NCI-H2227 treated with DMSO at 0.1 percent for 48 hours (cell line): Measurements from ENCODE around the gene TIMP2.
"Not testable (repeated sequence)": the region's sequence is repeated elsewhere in the genome, so short reads cannot be mapped to it uniquely, and the experiment has no call there.

ENCODE experiments used
- DNase-seq: peaks from one replicate; lab custom pipeline; 2025; lab: John Stamatoyannopoulos, UW

TIMP2 gene

DNA sequence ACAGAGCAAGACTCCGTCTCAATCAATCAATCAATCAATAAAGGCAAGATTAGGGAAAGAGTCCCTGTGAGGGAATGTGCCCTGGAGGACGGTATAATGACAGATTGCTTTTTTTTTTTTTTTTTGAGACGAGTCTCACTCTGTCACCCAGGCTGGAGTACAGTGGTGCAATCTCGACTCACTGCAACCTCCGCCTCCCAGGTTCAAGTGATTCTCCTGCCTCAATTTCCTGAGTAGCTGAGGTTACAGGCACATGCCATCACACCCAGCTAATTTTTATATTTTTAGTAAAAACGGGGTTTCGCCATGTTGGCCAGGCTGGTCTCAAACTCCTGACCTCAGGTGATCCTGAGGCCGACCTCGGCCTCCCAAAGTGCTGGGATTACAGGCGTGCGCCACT, 35.1 kb downstream of the TIMP2 start:
- not testable (repeated sequence) for DNase-seq

DNA sequence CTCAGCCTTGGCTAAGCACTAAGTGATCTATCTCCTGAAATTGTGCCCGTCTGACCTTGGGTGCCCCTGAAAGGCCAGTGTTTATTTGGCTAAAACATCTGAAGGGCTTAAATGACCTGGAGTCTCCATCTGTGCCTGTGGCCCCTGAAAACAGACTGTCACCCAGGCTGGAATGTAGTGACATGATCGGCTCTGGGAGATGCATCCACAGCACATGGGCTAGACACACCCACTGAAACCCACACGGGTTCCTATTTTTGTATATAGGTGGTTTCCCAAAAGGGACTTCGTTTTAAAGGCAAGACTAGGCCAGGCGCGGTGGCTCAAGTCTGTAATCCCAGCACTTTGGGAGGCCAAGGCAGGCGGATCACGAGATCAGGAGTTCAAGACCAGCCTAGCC, 35.7 kb downstream of the TIMP2 start:
- no peak for DNase-seq

DNA sequence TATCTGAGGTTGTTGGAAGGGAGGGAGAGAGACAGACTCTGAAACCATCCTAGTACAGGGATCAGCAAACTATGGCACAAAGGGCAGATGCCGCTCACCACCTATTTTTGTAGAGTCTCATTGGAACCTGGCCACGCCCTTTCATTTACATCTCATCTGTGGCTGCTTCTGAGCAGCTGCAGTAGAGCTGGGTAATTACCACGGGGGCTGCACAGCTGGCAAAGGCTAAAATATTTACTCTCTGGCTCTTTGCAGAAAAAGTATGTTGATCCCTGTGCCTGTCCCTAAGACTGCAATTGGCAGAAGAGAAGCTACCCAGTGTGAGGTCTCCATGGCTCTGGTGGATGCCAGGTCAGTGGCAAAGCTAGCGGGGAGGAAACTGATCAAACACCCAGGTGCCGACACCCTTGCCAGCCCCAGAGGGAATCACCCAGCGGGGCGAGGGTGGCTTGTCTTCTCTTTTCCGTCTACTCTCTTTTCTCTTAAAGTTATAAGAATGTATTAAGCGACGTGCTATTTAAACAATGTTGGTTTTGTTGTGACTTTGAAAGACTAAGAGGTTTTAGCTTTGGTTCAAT, 36.2 kb downstream of the TIMP2 start:
- DNase-seq: no peak

DNA sequence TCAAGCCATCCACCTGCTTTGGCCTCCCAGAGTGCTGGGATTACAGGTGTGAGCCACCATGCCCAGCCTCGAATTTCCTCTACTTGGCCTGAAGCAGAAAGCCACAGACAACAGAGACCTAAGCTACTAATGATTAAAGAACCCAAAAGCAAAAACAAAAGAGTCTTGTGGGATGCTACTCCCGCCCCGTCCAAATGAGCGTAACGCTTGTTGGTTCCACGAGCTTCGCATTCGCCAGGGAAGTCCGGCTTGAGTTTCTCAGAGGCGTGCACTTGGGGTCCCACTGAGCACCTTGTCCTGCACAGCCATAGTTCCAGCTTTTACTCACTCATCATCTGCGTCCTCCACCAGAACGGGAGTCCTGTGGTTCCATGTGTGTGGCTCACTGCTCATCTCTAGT, 38.2 kb downstream of the TIMP2 start:
- DNase-seq: no peak

DNA sequence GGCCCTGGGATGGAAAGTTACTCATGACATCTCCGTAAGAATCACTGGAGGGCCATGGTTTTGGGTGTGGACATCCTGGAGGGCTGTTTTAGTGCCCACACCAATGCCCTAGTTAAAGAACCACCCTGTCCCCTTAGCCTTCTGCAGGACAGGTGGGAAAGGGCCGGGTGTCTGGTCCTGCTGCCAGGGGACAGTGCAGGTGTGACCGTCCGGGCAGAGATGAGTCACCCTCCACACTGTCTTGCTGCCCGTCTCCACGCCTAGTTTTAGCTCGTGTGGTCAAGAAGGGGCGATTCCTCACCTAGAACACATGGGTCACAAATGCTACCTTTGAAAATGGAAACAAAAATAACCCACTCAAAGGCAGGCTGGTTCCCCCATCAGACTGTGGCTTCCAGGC, 39.2 kb downstream of the TIMP2 start:
- DNase-seq: no peak

DNA sequence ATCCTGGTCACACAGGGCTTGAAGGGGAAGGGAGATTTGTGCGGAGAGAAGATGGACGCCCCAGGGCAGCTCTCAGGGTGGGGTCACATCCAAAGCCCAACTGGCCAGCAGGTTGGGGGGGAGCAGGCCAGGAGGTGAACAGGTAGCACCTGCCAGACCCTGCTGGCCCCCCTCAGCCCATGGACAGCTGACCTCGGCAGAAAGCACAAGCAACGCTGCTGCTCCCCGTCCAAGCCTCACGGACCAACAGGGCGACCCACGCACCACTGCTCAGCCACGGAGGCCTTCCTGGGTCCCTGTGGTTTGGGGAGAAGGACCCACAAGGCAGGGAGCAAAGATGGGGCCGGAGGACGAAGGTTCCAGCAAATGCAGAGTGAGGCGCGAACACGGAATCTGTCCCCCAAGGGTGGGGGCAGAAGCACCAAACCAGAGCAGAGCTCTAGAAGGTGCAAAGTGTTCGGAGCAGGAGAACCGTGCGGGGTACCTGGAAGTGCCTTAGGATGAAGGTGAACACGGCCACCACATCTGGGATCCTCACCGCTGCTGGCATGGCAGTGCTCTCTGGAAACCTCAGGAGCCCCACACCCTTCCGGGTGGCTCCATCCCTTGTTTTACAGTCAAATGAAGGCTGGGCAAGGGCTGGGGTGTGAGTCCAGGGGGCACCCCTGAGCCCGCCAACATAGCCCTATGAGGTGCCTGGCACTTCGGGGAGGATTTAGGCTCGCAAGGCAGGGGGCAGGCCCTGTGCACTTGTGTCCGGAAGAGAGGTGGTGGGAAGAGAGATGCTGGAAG, 40.1 kb downstream of the TIMP2 start:
- no peak for DNase-seq

DNA sequence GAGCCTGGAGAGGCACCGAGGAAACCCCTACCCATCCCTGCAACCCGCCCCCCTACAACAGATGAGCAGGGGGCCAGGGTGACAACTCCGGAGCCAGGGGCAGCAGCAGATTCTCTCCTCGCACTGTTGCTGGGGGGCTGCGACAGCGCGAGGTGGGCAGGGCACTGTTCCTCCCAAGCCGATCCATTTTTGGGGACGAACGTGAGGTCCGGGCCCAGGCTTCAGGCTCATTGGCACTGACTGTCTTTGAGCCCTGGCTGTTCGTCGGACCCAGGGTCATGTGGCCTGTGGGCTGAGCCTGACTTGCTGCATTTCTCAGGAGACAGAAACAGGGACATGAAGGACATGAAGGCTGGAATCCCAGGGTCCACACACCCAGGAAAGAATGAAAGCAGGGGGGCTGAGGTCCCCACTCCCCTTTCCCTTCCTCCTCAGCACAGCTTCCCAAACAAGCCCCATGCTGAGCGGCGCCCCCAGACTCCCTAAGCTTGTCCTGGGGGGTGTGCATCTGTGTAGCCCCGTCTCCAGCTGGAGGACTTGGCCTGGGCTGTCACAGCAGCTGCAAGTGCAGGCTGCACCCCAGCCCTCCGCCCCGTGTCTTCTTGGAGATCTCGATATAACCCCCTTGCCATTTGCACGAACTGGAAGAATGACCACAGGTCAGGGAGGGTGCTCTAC, 40.9 kb downstream of the TIMP2 start:
- no peak for DNase-seq

DNA sequence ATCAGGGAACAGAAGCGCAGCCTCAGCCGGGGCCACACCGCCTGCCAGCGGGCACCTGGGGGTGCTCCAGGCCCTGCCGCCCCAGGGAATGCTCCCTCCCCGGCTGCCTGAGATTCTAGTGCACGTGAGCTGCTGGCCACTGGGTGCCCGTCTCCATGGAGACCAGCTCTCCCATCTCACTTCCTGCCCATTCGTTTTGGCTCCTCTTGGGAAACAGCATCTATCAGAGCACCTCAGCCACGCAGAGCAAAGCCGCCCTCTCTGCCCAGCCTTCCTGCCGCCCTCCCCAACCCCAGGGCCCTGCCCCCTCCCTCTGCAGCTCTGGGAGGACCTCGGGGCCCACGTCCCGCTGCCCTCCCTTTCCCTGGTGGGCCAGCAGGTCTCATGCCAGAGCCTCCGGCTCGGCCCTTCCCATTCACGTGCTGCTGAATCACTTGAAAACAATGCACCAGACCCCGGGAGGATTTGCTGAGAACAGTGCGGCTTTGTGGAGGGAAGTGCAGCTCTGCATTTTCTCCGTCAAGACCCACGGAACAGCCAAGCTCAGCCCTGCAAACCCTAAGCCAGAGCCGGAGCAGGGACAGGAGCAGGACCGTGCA, 41.6 kb downstream of the TIMP2 start:
- DNase-seq: peak; percentile 65

DNA sequence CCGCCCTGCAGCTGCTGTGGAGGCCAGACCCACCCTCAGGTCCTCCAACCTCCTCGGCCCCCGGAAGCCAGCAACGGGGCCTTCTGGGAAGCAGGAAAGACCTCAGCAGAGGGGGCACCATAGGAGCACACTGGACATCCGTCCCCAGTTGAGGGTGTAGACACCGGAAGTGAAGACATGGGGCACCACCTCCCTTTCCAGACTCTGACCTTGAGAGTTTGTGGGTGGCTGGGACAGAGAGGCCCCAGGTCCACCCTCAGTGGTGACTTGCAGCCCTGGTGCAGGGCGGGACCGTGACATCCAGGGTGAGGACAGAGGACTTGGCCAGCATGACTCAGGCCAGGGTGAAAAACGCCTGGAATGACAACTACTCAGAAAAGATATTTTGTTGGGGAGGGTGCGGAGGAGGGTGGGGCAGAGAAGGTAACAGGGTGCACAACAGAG, 42.1 kb downstream of the TIMP2 start:
- no peak for DNase-seq

DNA sequence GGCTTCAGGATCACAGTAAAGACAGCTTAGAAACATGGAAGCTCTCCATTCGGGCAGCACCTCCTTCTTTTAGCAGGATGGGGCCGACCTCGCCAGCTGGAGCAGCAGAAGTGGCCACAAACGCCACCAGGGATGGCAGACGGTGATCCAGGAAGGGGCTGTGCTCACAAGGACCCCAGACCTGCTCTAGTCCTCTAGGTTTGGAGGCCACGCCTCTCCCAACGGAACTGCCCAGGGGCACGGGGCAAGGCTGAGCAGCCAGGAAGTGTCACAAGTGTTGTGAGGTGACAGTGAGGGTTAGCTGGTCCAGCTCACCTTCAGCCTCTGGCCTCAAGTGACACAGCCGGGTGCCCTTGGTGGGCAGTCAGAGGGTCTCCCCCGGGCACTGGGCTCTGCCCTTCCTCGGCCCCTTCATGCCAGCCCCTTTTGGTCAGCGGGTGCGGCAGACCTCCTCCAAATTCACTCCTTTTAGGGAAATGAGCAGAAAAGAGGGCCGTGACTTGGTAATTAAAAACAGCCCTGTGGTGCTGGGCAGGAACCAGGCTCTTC, 42.6 kb downstream of the TIMP2 start:
- no peak for DNase-seq

DNA sequence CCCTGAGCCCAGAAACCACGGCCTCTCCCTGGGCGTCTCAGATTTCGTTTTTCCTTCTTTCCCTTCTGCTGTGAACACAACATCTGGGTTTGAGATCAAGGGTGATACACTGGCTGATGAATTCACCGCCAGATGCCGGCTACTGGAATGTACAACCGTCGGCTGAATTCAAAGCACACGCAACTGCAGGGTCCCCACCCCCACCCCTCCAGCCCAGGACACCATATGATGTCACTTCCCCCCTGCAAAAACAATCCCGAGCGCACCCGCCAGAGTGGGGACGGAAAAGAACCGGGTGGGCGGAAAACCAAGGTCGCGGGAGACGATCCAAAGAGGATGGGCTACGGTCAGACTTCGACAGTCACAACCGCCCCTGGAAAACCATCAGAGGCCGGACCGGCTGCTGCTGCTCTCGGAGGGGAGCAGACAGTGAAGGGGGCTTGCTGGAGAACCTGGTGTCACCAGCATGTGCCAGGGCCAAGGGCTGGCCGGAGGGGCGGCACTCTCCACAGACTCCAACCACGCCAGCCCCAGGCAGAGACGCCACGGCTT, 45.5 kb downstream of the TIMP2 start:
- no peak for DNase-seq

DNA sequence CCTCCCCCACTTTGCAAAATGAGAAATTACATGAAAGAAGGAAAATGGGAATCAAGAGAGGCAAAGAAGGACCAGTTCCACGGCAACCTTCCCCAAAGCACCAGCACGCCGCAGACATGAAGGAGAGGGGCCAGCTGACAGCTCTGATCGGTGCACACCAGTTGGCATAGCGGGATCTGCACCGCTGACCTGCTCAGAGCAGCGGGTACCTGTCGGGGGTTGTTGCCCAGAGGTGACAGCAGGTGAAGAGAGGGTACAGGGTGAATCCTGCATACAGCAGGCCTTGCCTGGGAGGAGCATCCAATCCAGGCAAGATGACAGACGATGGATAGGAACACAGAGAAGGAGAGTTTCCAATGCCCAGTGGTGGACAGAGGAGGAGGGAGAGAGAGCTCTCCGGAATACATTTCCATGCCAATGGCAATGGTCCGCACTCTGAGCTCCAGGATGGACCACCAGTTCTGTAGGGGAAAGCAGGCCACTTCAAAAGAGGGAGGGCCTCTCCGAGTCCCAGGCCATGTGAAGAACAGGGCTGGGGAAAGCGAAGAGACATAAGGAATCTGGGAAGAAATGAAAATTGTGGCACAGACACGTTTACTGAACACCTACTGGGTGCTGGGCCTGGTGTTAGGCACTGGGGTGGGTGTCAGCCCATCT, 46.2 kb downstream of the TIMP2 start:
- no peak for DNase-seq

DNA sequence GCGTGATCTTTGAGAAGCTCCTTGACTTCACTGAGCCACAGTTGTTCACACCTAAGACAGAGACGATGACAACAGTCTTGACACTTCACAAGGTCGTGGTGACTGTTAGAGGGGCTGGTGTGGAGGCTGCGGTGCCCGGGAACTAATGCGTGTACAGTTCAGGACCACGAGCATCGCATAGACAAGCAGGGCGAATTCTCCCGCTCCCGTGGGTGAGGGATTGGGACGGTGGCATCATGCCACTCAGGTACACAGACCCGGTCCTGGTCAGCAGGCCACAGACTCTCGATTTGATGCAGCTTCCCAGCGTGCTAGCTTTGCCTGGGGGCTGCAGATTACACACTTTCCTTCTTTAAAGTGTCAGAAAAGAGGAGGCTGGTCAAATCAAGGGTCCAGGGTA, 46.9 kb downstream of the TIMP2 start:
- DNase-seq: no peak

DNA sequence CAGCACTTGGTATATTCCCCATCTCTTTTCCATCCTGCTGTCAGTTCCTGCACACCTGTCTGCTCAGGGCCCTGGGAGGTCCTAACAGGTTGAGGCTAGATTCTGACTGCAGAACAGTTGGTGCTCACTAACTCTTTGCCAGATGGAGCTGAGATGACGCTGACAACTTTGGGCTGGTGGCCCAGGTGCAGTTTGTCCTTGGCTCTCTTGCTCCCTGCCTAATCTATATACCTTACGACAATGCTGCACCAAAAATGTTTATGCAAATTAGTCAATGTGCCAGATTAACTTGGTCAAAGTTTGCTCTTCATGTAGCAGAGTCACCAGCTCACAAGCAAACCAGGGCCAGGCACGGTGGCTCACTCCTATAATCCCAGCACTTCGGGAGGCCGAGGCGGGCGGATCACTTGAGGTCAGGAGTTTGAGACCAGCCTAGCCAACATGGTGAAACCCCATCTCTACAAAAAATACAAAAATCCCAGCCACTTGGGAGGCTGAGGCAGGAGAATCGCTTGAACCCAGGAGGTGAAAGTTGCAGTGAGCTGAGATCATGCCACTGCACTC, 48.2 kb downstream of the TIMP2 start:
- not testable (repeated sequence) for DNase-seq

DNA sequence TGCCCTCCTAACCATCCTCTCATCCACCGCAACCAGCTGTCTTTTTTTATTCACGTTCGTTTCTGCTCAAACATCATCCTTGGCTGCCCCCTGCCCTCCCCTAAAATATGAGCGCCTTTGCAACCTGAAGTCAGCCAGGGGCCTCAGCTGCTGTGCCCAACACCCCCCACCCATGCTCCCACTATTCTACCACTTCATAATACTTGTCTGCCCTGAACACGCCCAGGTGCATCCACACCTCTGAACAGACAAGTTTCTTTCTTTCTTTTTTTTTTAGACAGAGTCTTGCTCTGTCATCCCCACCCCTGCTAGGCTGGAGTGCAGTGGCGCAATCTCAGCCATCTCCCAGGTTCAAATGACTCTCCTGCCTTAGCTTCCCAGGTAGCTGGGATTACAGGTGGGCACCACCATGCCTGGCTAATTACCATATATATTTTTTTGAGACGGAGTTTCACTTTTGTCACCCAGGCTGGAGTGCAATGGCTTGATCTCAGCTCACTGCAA, 49.0 kb downstream of the TIMP2 start:
- DNase-seq: no peak

DNA sequence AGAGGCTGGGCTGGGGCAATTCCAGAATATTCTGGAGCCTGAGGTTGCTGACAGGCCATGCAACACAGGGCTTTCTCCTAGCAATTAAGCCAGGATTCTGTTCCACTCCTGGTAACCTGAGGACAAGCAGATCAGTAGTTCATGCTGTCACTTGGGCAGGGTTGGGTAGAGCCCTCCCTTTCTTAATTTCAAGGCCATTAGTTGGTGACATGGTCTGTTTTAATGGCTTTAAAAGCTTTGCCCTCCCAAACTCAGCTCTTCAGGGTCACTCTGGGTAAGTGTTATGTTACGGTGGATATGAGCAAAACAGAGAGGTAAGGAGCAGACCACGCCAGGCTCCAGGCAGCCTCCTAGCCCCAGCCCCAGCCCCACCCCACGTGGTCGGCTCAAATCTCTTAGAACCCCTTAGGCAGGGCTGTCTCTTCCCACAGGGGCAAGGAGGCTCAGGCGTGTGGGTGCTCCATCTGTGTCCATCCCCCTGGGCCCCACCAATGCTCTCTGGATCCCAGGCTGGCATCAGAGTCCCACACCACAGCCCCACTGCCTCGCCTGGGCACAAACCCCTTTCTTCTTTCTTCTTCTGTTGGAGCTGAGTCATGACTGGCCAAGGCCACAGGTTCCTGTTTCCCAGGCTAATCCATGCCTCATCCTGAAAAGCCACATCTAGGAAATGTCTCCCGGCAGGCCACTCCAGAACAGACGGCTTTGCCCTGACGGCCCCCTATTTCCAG, 49.7 kb downstream of the TIMP2 start:
- DNase-seq: no peak

DNA sequence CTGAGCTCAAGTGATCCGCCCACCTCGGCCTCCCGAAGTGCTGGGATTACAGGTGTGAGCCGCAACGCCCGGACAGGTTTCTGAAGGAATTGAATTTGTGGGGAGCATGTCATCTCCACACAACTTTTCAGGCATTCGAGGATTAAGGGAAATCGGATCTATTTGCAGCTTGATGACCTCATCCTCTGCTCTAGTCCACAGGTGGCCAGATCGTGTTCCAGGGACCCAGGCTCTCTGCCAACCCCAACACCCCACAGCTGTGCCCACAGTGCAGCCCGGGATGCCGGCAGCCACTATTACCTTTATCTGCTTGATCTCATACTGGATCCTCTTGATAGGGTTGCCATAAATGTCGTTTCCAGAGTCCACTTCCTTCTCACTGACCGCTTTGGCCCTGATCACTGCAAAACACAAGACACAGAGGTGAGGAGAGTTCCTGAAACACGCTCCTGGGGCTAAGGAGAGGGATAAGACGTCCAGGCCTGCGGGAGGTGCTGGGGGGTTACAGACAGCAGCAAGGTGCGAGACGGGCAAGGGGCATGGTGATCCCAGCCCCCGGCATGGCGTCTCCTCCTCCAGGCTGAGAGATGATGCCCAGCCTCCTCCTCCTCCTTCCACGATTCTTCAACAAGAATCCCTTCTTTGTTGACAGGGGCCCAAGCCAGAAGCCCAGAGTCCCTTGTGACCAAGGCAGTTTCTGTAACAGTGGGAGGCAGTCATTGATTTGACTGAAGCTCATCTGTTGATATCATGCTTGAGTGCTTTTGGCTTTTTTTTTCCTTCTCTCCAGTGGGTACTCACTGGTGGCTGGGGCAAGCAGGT, 51.5 kb downstream of the TIMP2 start:
- no peak for DNase-seq

DNA sequence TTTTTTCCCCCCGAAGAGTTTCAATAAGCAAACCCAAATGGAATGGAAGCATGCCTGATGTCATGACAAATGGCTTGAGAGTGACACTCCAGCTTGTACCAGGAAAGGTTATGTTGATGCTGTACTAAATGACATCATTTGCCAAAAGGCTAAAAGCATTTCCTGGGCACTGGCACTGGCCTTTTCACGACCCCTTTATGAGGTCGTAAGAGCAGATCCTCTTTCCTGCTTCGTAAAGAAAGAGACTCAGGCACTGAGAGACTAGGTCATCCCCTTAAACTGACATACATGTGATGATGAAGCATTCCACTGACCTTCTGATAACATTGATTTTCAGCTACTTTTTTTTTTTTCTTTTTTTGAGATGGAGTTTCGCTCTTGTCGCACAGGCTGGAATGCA, 52.7 kb downstream of the TIMP2 start:
- DNase-seq: no peak

DNA sequence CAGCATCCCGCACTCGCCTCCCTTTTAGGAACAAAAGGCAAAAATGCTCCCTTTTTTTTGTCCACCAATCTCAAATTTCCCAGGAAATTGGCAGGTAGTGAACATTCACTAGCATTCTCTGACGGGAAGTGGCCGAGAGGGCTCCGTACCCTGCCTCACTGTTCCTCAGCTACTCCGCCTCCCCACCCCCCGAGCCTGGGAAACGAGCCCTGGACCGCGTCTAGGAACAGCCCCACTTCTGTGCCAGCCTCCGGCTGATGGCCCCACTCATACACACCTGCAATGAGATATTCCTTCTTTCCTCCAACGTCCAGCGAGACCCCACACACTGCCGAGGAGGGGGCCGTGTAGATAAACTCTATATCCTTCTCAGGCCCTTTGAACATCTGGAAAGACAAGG, 54.6 kb downstream of the TIMP2 start:
- DNase-seq: no peak

DNA sequence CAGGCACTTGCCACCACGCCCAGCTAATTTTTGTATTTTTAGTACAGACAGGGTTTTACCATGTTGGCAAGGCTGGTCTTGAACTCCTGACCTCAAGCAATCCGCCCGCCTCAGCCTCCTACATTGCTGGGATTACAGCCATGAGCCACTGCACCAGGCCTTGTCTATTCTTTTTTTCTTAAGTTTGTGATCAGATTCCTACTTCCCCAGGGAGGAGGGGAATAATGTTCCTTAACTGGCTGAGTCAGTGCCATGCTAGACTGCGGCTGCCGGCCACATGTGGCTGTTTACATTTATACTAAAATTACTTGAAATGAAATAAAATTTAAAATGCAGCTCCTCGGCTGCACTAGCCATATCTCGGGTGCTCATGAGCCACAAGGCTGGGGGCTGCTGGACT, 56.8 kb downstream of the TIMP2 start:
- no peak for DNase-seq
